NK-92 (cell line): Measurements from ENCODE around the gene MPC1.
"Not testable (repeated sequence)": the region's sequence is repeated elsewhere in the genome, so short reads cannot be mapped to it uniquely, and the experiment has no call there.

Experiments used
- DNase-seq: peaks from one replicate; lab custom pipeline; 2025; ENCODE audit not compliant: unreplicated experiment; lab: John Stamatoyannopoulos, UW

MPC1 gene

GRCh38 chr6:166348305-166348949, 34.3 kb downstream of the MPC1 start:
- no peak for DNase-seq

GRCh38 chr6:166346965-166347364, 35.8 kb downstream of the MPC1 start:
- no peak for DNase-seq

- DNase-seq: no peak
Measured at GRCh38 chr6:166346449-166346848, 36.3 kb downstream of the MPC1 start.

- DNase-seq: not testable (repeated sequence)
Measured at GRCh38 chr6:166345672-166346071, 37.1 kb downstream of the MPC1 start.

DNA sequence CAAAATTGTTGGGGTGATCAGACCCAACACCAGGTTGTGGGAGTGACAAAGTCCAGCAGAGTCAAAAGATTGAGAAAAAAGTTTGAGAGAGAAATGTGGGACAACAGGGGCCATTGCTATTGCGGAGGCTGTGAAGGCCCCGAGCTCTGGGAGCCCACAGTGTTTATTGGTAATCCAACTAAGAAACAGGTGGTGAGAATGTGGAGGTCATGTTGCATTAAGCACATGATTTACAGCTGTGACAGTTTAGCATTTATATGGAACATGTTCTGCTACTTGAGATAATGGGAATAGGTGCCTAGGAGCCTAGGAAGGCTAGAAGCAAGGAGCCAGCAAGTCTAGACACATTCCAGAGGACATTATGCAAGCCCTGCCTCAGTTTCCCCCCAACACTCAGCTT, 37.8 kb downstream of the MPC1 start:
- not testable (repeated sequence) for DNase-seq

DNA sequence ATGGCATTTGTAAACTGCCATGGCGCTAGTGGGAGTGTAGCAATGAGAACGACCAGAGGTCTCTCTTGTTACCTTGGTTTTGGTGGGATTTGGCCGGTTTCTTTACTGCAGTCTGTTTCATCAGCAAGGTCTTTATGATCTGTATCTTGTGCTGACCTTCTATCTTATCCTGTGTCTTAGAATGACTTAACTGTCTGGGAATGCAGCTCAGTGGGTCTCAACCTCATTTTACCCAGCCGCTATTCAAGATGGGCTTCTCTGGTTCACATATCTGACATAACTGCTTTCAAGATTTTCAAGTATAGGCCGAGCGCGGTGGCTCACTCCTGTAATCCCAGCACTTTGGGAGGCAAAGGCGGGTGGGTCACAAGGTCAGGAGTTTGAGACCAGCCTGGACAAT, 38.5 kb downstream of the MPC1 start:
- DNase-seq: no peak

DNA sequence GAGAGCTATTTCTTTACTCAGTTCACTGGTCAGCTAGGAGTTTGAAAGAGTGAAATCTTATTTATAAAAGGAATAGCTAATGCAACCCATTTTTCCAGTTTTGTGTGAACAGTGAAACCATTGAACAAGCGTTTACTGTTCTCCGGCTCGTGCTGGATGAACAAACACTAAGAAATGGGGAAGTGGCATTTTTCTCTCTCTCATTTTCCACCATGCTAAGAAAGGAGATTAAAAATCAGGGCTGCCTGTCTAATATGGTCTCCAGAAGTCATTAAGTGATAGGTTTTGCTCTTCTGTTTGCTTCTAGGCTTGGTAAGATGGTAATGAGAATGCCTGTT, 39.6 kb downstream of the MPC1 start:
- DNase-seq: no peak

- DNase-seq: no peak
Measured at GRCh38 chr6:166342349-166343149, 40.2 kb downstream of the MPC1 start, which contains the start of gene SFT2D1. SFT2D1 (minus strand) TSS chr6:166342545; CDS start chr6:166342481, 64 bp downstream.

DNA sequence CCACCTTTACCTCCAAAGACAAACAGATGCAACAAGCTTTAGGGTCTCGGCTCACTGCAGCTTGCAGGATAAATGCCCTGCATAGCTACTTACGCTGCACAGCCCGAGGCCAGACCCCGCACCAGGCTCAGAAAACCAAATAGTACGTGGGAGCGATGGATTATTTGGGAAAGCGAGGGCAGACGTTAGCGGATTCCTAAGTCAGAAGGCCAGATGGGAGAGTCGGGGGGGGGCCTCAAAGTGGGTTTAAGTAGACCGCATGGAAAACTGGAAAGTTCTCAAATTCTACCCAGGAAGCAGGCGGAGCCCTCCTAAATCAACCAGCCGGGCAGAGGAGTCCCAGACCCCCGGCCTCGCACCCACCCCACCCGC, 40.8 kb downstream of the MPC1 start:
- no peak for DNase-seq

GRCh38 chr6:166341464-166341863, 41.3 kb downstream of the MPC1 start:
- no peak for DNase-seq

DNA sequence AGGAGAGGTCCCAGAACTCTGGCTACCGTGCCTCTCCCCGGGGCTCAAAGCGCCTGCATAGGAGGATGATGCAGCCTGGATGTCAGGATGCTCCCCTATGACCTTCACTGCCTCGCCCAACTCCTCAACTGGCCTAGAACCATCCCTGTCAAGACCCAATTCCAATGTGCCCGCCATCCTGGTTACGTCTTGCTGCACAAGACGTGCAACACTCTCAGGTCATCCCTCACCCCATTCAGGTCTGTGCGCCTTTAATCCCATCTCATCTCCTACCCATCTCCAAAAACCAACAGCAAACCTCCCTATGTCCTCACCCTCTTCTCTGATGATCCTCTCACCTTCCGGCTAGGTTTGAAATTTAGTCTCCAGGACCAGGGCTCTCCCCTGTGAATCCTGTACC, 43.9 kb downstream of the MPC1 start:
- DNase-seq: no peak

DNA sequence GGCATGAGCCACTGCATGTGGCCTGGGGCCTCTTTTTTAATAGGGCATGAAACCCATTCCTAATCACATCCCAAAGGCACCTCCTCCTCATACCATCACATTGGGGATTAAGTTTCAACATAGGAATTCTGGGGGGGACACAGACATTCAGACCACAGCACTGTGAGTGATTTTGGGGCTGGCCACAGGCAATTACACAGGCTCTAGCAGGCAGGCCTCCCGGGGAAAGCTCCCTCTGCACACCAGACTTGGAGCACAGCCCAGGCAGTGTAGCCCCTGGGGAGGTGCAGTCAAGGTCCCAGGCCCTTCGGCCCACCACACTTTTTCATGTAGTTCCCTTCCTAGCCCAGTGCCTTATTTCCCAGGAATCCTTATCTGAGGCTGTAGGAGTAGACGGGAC, 45.9 kb downstream of the MPC1 start:
- DNase-seq: no peak

- DNase-seq: no peak
Measured at GRCh38 chr6:166335378-166336302, 47.1 kb downstream of the MPC1 start.

- no peak for DNase-seq
Measured at GRCh38 chr6:166334878-166335277, 47.9 kb downstream of the MPC1 start.

GRCh38 chr6:166333172-166333995, 49.4 kb downstream of the MPC1 start:
- DNase-seq: no peak

- DNase-seq: no peak
Measured at GRCh38 chr6:166331503-166332415, 51.0 kb downstream of the MPC1 start.

DNA sequence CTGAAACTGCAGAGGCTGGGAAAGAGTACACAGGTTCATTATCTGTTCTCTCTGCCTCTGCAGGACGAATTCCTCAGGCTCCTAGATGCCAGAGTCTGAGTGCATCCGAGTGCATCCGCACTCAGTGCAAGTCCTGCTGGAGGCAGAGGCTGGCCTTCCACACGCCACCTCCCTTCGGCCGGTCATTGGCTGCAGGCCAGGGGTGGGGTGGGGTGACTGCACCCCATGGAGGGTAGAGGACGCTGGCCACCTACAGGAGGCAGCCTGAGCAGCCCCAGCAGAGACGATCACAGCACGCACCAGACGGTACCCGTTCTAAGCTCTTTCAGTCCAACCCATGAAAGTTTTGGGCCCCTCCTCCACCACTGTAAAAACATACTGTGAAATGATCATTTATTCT, 52.1 kb downstream of the MPC1 start:
- no peak for DNase-seq

DNA sequence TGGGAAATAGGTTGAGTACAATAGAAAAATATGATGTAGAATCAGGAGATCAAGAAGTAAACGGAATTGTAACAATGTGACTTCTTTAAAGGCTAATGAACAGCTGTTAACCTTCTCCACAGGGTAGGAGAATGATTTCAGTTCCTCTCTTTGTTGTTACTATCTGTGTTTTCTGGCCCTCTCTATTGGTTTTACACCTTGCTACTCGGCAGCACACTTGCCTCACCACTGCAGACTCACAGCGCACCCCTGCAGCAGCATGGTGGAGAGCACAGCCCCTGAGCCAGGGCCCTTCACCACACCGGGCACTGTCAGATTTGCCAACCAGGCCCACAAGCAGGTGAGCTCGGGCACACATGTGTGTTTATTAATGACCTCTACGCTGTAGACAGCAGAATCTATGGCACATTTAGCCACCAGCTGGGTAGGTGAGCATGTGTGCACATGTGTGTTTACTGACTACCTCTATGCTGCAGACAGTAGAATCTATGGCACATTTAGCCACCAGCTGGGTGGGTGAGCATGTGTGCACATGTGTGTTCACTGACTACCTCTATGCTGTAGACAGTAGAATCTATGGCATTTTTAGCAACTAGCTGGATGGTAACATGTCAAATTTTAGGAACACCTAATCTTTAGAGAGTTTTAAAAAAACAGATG, 57.2 kb downstream of the MPC1 start:
- DNase-seq: no peak

GRCh38 chr6:166323395-166323794, 59.3 kb downstream of the MPC1 start:
- no peak for DNase-seq
